ENCODE results near the gene EIF3D. TPM values are rescaled to one million over a fixed set of nuclear protein-coding genes. Genes with fewer than 3 reads are reported as not detected.

The EIF3D gene
- total and polyA plus RNA-seq, 2 of the 13 experiments (the other 11 are each of a cell fraction or from before 2014, with no cell fraction given) = 118 to 274 TPM

DNA sequence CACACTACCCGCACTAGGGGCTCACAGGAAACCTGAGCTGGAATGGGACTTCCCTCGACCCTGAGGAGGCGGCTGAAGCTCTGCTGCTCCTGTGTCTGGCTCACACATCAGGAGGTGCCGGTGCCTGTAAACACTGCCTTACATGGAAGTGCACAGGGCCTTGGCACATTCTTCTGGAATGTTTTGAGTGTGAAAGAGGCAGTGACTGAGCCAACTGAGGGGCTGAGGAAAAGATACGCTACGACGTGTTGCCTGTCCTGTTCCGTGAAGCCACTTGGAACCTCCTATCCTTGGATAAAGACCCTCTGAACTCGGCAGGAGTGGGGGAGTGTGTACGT lies 58.0 kb downstream of the EIF3D start:
- CTCF ChIA-PET (ENCODE audit: low intra/inter-chr PET ratio, low total read pairs) = interaction anchor here (2.0 kb wide), 1 partner anchor 169 kb away, joined by 20 read pairs; no protein-coding TSS in a partner anchor
- Histone ChIP-seq H3K36me3 (replicated peaks in 1 of 2; ENCODE audit: control insufficient read depth in 1 of 2, insufficient read depth in 2 of 2, low read length in 2 of 2) (peaks cover 17 to 56% of the 10 kb centered on the region in 2 experiments), H3K9ac (ENCODE audit: insufficient read depth, low read depth, low read length) (no peak overlapping the region), H3K4me3 (replicated peaks in 1 of 3; ENCODE audit: insufficient read depth in 1 of 3, low read depth in 2 of 3, low read length in 3 of 3) (no peak overlapping the region), H3K4me1 (ENCODE audit: insufficient read depth, low read length) (peaks cover 10% of the 10 kb centered on the region), H4K20me1 (ENCODE audit: insufficient read depth, low read length) (no peaks in the 10 kb centered on the region), H2AFZ (ENCODE audit: low read length) (no peak overlapping the region), H3K9me3 (ENCODE audit: low read length) (no peaks in the 10 kb centered on the region), H3K4me2 (ENCODE audit: low read depth, low read length) (no peak overlapping the region), H3K27ac (ENCODE audit: extremely low read length, insufficient read depth, low read length) (no peak overlapping the region), H3K79me2 (ENCODE audit: insufficient read depth, low read length) (no peaks in the 10 kb centered on the region), H3K27me3 (ENCODE audit: control insufficient read depth in 1 of 2, insufficient read depth in 2 of 2, low read length in 2 of 2) (no peaks in the 10 kb centered on the region)
- DNase-seq (ENCODE audit: low spot score) = no peak
- intact Hi-C loops (cut with micrococcal nuclease; ENCODE audit: unreplicated experiment) (loop anchor here (1.0 kb wide), 1 partner anchor 170 kb away; no protein-coding TSS in a partner anchor), in situ Hi-C loops (cut with HindIII; ENCODE audit: extremely low pct_ligation_motif_present, low pct_unique_long_range_greater_than_20kb) (no loop called here)
- no peak for ATAC-seq
- WGBS (ENCODE audit: low lambda C conversion rate) = 98% methylated on average over 8 of the region's 10 CpGs
- TF ChIP-seq BORCS8-MEF2B (CRISPR knock-in tag; IDR thresholded peaks at IDR 0.05) (no peak), SMYD3 (CRISPR knock-in tag; IDR thresholded peaks at IDR 0.05) (no peak), ATRX (CRISPR knock-in tag; IDR thresholded peaks at IDR 0.05; ENCODE audit: borderline replicate concordance) (no peak), ZSCAN25 (CRISPR knock-in tag; IDR thresholded peaks at IDR 0.05) (no peak), ZNF230 (CRISPR knock-in tag; IDR thresholded peaks at IDR 0.05) (no peak)
- TF ChIP-seq, protein P1, sequence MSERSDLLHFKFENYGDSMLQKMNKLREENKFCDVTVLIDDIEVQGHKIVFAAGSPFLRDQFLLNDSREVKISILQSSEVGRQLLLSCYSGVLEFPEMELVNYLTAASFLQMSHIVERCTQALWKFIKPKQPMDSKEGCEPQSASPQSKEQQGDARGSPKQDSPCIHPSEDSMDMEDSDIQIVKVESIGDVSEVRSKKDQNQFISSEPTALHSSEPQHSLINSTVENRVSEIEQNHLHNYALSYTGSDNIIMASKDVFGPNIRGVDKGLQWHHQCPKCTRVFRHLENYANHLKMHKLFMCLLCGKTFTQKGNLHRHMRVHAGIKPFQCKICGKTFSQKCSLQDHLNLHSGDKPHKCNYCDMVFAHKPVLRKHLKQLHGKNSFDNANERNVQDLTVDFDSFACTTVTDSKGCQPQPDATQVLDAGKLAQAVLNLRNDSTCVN (CRISPR knock-in tag; IDR thresholded peaks at IDR 0.05; ENCODE audit: borderline replicate concordance) = no peak
- TF ChIP-seq, protein P2, sequence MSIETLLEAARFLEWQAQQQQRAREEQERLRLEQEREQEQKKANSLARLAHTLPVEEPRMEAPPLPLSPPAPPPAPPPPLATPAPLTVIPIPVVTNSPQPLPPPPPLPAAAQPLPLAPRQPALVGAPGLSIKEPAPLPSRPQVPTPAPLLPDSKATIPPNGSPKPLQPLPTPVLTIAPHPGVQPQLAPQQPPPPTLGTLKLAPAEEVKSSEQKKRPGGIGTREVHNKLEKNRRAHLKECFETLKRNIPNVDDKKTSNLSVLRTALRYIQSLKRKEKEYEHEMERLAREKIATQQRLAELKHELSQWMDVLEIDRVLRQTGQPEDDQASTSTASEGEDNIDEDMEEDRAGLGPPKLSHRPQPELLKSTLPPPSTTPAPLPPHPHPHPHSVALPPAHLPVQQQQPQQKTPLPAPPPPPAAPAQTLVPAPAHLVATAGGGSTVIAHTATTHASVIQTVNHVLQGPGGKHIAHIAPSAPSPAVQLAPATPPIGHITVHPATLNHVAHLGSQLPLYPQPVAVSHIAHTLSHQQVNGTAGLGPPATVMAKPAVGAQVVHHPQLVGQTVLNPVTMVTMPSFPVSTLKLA (IDR thresholded peaks at IDR 0.05) = no peak
- POLR2A ChIA-PET = interaction anchor here (1.1 to 2.2 kb wide), 6 partner anchors 11 to 127 kb away, joined by 3 to 18 read pairs (median 4); partner anchors contain the start of genes MYH9 and TXN2
- BruUV-seq (replicated peaks) = no TSS peak
- no peak for FAIRE-seq
